Kidney epithelial cell (primary cell): Measurements from ENCODE around the gene TSPAN10. TPM values are rescaled to one million over a fixed set of nuclear protein-coding genes. Genes with fewer than 3 reads are reported as not detected.
"Not testable (repeated sequence)": the region's sequence is repeated elsewhere in the genome, so short reads cannot be mapped to it uniquely, and the experiment has no call there.

ENCODE experiments used
- DNase-seq: peaks from one replicate; pipeline ENCODE4 v3.0.0-alpha.2; 2010; ENCODE audit warnings: low read depth
- H3K27me3 ChIP-seq: 2 replicates; pipeline ENCODE4 v1.6.0; 2011; ENCODE audit warnings: low read length; ENCODE audit not compliant: control insufficient read depth, insufficient read depth
- H3K36me3 ChIP-seq: 2 replicates; pipeline ENCODE4 v1.5.1; 2011; ENCODE audit warnings: low read length; ENCODE audit not compliant: control insufficient read depth, insufficient read depth
- H3K4me3 ChIP-seq: 2 replicates; pipeline ENCODE4 v1.5.1; 2011; ENCODE audit warnings: low read depth, mild to moderate bottlenecking, control low read depth, low read length
- total RNA-seq: library from RNA; depleted of rRNA; stranded (reverse); fragments of >200 nt; gene quantifications from 2 replicates; pipeline ENCODE4 v1.2.3, GENCODE V29; 2015
- TF ChIP-seq, protein P1 (sequence below): IDR thresholded peaks from 2 replicates; pipeline ENCODE4 v1.5.1; 2011; ENCODE audit warnings: mild to moderate bottlenecking, moderate library complexity, low read length, control low read depth, inconsistent platforms; ENCODE audit not compliant: insufficient read depth, poor library complexity, severe bottlenecking

The TSPAN10 gene
- total RNA-seq, 1 donor from 2014 or later: 0.17 TPM

DNA sequence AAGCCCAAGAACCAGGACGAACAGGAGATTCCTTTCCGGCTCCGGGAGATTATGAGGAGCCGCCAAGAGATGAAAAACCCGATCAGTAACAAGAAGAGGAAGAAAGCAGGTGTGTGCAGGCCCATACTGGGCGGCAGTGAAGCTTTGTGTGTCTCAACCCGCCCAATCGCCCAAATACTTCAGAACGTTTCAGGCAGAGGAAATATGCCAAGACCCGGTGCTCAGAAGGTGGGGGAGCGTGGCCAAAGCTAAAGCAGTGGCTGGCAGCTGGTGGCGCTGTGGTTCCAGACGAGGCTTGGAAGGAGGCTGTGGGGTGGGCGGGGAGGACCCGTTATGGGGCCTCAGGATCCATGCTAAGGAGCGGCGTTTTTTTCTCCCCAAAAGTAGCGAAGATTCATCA is 30.8 kb downstream of the TSPAN10 start:
- Histone ChIP-seq H3K27me3 (no peaks in the 10 kb centered on the region), H3K36me3 (peaks cover 3% of the 10 kb centered on the region), H3K4me3 (no peak overlapping the region)
- TF ChIP-seq, protein P1, sequence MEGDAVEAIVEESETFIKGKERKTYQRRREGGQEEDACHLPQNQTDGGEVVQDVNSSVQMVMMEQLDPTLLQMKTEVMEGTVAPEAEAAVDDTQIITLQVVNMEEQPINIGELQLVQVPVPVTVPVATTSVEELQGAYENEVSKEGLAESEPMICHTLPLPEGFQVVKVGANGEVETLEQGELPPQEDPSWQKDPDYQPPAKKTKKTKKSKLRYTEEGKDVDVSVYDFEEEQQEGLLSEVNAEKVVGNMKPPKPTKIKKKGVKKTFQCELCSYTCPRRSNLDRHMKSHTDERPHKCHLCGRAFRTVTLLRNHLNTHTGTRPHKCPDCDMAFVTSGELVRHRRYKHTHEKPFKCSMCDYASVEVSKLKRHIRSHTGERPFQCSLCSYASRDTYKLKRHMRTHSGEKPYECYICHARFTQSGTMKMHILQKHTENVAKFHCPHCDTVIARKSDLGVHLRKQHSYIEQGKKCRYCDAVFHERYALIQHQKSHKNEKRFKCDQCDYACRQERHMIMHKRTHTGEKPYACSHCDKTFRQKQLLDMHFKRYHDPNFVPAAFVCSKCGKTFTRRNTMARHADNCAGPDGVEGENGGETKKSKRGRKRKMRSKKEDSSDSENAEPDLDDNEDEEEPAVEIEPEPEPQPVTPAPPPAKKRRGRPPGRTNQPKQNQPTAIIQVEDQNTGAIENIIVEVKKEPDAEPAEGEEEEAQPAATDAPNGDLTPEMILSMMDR: no peak
- DNase-seq: no peak

DNA sequence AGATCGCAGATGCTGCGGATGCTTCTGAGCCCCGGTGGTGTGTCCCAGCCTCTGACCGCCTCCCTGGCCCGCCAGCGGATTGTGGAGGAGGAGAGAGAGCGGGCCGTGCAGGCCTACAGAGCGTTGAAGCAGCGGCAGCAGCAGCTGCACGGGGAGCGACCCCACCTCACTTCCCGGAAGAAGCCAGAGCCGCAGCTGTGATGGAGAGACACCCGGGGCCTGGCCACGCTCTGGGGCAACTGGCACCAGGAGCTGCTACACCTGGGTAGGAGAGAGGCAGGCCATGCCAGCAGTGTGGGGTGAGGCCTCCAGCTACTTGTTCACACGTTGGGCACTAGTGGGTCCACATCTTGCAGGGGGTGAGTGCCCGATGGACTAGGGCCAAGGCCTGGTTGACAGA is 35.5 kb downstream of the TSPAN10 start:
- no peaks in the 10 kb centered on the region for H3K27me3 ChIP-seq
- H3K4me3 ChIP-seq: no peak overlapping the region
- peaks cover 3% of the 10 kb centered on the region for H3K36me3 ChIP-seq
- no peak for DNase-seq
- TF ChIP-seq, protein P1: no peak

DNA sequence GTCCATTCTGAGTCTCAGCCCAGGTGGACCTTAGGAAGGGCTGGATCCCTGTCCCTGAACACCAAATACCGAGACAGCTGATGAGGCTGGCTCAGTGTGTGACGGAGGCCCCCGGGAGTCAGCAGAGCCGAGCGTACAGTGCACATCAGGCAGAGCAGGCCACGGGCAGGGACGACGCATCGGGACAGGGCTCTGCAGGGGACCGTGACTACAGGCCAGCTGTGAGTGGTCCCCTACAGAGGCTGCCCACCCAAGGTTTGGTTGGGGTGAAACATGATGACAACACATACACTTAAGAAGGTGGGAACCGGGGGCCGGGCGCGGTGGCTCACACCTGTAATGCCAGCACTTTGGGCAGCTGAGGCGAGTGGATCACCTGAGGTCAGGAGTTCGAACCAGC is 36.0 kb downstream of the TSPAN10 start:
- TF ChIP-seq, protein P1: no peak
- no peak overlapping the region for H3K4me3 ChIP-seq
- H3K36me3 ChIP-seq: peaks cover 3% of the 10 kb centered on the region
- H3K27me3 ChIP-seq: no peaks in the 10 kb centered on the region
- DNase-seq: no peak

DNA sequence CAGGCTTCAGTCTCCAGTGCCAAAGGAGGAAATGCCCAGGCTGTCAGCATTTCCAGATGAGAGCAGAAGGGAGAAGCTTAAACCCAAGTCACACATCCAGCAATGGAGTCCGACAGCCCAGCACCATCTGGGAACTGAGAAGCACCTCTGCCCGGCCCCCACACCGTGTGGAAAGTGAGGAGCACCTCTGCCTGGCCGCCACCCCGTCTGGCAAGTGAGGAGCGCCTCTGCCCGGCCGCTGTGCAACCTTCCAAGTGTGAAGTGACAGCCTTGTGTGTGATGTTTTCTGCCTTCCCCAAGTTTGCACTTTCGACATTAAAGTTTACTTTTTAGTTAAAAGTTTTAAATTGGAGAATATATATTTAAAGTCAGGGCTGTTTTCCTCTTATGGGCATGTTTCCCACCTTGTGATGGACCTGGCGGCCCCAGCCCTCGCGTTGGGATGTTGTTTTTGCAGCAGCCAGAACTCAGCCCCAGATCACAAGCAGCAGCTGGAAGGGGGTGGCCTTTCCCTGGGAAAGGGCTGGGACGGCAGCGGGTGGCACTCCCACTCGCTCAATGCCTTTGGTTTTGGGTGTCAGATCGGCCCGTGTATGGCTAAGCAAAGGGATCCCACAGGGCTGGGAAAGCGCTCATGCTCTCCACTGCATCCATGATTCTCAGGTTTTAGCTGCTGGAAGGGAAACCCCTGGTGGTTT is 36.7 kb downstream of the TSPAN10 start:
- Histone ChIP-seq H3K36me3 (peaks cover 3% of the 10 kb centered on the region), H3K4me3 (no peak overlapping the region), H3K27me3 (no peaks in the 10 kb centered on the region)
- no peak for DNase-seq
- TF ChIP-seq, protein P1: no peak

DNA sequence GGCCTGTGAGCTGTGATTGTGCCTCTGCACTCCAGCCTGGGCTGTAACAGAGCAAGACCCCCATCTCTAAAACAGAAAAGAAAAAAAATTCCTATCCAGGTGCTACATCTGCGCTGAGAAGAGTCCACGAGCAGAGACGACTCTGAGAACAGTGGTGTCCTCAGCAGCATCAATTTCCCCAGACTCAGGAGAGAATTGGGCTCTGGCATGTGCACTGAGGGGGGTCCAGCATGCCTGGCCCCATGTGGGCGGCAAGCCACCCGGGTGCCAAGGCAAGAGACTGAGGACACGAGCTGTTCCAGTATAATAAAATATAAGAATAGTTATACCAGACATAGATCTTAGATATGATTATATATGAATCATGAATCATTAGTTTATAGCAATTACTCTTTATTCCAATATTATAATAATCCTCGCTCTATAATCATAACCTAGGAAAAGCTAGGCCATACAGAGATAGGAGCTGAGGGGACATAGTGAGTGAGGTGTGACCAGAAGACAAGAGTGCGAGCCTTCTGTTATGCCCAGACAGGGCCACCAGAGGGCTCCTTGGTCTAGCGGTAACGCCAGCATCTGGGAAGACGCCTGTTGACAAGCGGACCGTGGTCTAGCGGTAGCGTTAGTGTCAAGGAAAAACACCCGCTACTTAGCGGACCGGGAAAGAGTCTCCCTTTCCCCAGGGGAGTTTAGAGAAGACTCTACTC is 38.7 kb downstream of the TSPAN10 start:
- not testable (repeated sequence) for H3K27me3 ChIP-seq, H3K36me3 ChIP-seq, DNase-seq, H3K4me3 ChIP-seq
- TF ChIP-seq, protein P1: peak; percentile 36
